Aorta (tissue), 5 donors: Measurements from ENCODE around the gene ZNF580. TPM values are rescaled to one million over a fixed set of nuclear protein-coding genes. Genes with fewer than 3 reads are reported as not detected.
A peak's percentile ranks its signal among the peaks of the same experiment; 100 is the strongest.

Experiments
- ATAC-seq: fragments of 200-7000 bp; cut with Tn5 transposase; one replicate; pipeline ENCODE4 v1.9.1; 2022; ENCODE audit warnings: moderate library complexity; ENCODE audit not compliant: low FRiP score
- DNase-seq, 2 donors: peaks; one replicate each; pipeline ENCODE4 v3.0.0-alpha.2; 2020
- H3K27ac ChIP-seq, 2 donors: one replicate each; pipeline ENCODE4 v1.5.1; 2013; ENCODE audit warnings: low read length in 2 of 2, mild to moderate bottlenecking in 2 of 2, moderate library complexity in 2 of 2, control low read depth in 1 of 2, inconsistent platforms in 1 of 2, low read depth in 1 of 2
- H3K27me3 ChIP-seq, 2 donors: one replicate each; pipeline ENCODE4 v1.6.1; 2013; ENCODE audit warnings: control low read depth in 1 of 2, low read length in 1 of 2, mild to moderate bottlenecking in 1 of 2, moderate library complexity in 1 of 2; ENCODE audit not compliant: insufficient read depth in 2 of 2, control insufficient read depth in 1 of 2
- H3K36me3 ChIP-seq, 2 donors: one replicate each; pipeline ENCODE4 v1.6.1; 2013; ENCODE audit warnings: control low read depth in 1 of 2, low read length in 1 of 2, mild to moderate bottlenecking in 1 of 2; ENCODE audit not compliant: insufficient read depth in 2 of 2, control insufficient read depth in 1 of 2
- H3K4me1 ChIP-seq, 2 donors: one replicate each; pipeline ENCODE4 v1.6.1; 2013; ENCODE audit warnings: low read length in 2 of 2, control low read depth in 1 of 2, mild to moderate bottlenecking in 1 of 2, moderate library complexity in 1 of 2; ENCODE audit not compliant: insufficient read depth in 2 of 2, control insufficient read depth in 1 of 2
- H3K4me3 ChIP-seq, 2 donors: one replicate each; pipeline ENCODE4 v1.5.1; 2013; ENCODE audit warnings: low read length in 2 of 2, control low read depth in 1 of 2, mild to moderate bottlenecking in 1 of 2
- H3K9me3 ChIP-seq: one replicate; pipeline ENCODE4 v1.6.1; 2013; ENCODE audit warnings: mild to moderate bottlenecking, low read length; ENCODE audit not compliant: control insufficient read depth
- WGBS, 2 donors: extraction: QIAGEN DNeasy Blood & Tissue Kit; methylation state at CpG; one replicate each; pipeline ENCODE4 v1.1.7; 2013; 5-methylcytosine and 5-hydroxymethylcytosine counted together
- intact Hi-C, 2 donors: fragments of 100-400 bp; cut with DNase I; formaldehyde crosslinking; loops; one replicate each; pipeline versions ENCODE4 v1.14.2 to v1.15.0; 2022
- polyA plus RNA-seq, 2 donors: library from polyadenylated mRNA; stranded (reverse); fragments of 200-250 nt; gene quantifications; one replicate each; pipeline ENCODE4 v1.2.3, GENCODE V29; 2013
- total RNA-seq, 2 donors: library from RNA; stranded (reverse); fragmentation: NEBNext Ultra II Directional; extraction: Animal tissue kit (Norgen Biotek cat#: 25700); gene quantifications; one replicate each; pipeline ENCODE4 v1.2.1, GENCODE V29; 2021
- donor health status: healthy with polysubstance abuse.
- donor health status: Bipolar disorder and iron deficiency.
- donor health status: DM: no; HTN: no; CAD: no.
- donor health status: DM: no; HTN: no; CAD: no.
- donor health status: DM: yes; HTN: yes; CAD: no.

ZNF580 gene
- total and polyA plus RNA-seq, 4 donors: 13.3 to 79.6 (median 43.3) TPM

- DNase-seq (peak; percentile 40 to 70), ATAC-seq (no peak)
- Histone ChIP-seq H3K9me3 (no peaks in the 10 kb centered on the region), H3K4me3 (no peak overlapping the region), H3K36me3 (peaks cover 0 to 19% of the 10 kb centered on the region in 2 donors), H3K27ac (no peak overlapping the region), H3K4me1 (no peaks in the 10 kb centered on the region), H3K27me3 (no peaks in the 10 kb centered on the region)
- 90 to 91% methylated on average over 22 of the region's 22 CpGs for WGBS, 2 donors
- intact Hi-C loops: no loop called here
Observed at GRCh38 chr19:55687281-55688201, 46.7 kb downstream of the ZNF580 start.

- H3K27ac ChIP-seq: no peak overlapping the region
- no peaks in the 10 kb centered on the region for H3K4me1 ChIP-seq
- DNase-seq: peak; percentile 33 to 61
- H3K4me3 ChIP-seq: no peak overlapping the region
- no peaks in the 10 kb centered on the region for H3K27me3 ChIP-seq
- intact Hi-C loops: no loop called here
- peaks cover 0 to 19% of the 10 kb centered on the region in 2 donors for H3K36me3 ChIP-seq
- ATAC-seq: no peak
- H3K9me3 ChIP-seq: no peaks in the 10 kb centered on the region
- 78 to 79% methylated on average over 27 of the region's 27 CpGs for WGBS, 2 donors
Observed at GRCh38 chr19:55688422-55689218, 47.8 kb downstream of the ZNF580 start.

GRCh38 chr19:55689411-55690108 lies 48.8 kb downstream of the ZNF580 start:
- Histone ChIP-seq H3K4me1 (no peaks in the 10 kb centered on the region), H3K27ac (no peak overlapping the region), H3K4me3 (no peak overlapping the region), H3K27me3 (no peaks in the 10 kb centered on the region), H3K36me3 (peaks cover 0 to 19% of the 10 kb centered on the region in 2 donors), H3K9me3 (no peaks in the 10 kb centered on the region)
- intact Hi-C loops: no loop called here
- DNase-seq: peak; percentile 33 to 70
- 92 to 93% methylated on average over 35 of the region's 35 CpGs for WGBS, 2 donors
- no peak for ATAC-seq

DNA sequence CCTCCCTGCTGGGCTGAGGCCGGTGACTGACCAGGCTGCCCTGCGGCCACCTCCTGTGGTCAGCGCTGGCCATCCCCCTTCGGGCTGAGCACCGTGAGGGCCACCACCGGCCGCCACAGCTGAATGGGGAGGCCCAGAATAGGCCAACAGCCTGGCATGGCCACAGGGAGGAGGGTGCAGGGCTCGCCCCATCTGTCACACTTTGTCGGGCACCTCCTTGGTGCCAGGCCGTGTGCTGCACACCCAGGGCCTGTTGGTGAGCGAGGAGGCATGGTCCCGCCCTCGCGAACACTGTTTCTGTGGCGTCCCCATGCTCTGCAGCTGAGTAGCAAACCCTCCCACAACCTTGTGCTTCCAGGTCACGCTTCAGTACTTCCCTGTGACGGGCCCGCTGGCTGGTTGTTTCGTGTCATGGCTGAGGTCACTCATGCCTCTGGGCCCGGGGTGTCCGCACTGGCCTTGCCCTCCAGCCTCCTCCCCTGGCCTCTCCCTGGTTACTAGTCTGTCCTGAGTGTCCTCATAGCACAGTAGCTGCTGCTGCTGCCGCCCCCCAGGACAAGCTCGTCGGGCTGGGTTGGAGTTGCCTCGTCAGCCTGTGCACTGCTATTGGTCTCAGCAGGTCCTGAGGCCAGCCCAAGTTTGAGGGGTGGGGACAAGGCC lies 49.4 kb downstream of the ZNF580 start:
- ATAC-seq (no peak), DNase-seq (no peak)
- WGBS, 2 donors: 92 to 94% methylated on average over 25 of the region's 25 CpGs
- Histone ChIP-seq H3K4me3 (no peak overlapping the region), H3K9me3 (no peaks in the 10 kb centered on the region), H3K4me1 (no peaks in the 10 kb centered on the region), H3K36me3 (peaks cover 3 to 19% of the 10 kb centered on the region in 2 donors), H3K27ac (no peak overlapping the region), H3K27me3 (no peaks in the 10 kb centered on the region)
- intact Hi-C loops: no loop called here

DNA sequence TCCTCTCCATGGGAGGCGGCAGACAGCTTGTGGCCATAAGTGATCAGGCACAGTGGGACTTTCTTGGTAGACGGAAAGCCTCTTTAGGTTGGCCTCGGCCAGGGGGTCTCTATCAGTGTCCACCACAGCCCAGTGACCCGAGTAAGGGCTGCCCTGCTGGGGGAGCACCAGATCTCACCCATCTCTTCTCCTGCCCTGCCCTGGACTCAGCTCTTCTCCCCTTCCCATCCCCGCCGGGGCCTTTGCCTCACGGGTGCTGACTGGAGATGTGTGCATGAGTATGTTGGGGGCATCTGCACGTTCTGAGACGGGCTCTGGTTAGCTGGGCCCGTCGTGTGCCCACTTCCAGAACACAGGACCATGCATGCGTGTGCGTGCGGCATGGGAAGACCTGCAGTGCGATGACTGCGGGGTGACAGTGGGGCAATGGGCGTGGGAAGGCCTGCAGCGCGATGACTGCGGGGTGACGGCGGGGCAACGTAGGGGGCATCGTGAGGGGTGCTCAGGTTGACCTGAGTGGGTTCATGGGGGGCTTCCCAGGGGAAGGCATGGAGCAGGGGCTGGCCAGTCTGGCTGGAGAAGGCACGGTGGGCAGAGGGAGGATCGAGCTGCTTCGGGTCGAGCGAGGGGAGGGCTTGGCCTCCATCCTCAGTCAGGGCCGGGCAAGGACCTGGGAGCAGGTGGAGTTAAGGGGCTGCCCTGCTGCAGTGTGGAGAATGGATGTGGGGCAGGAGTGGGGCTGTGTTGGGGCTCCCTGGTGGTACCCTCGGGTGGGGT lies 50.2 kb downstream of the ZNF580 start:
- no peaks in the 10 kb centered on the region for H3K9me3 ChIP-seq
- no peaks in the 10 kb centered on the region for H3K27me3 ChIP-seq
- H3K27ac ChIP-seq: no peak overlapping the region
- no peak overlapping the region for H3K4me3 ChIP-seq
- 93% methylated on average over 31 of the region's 31 CpGs for WGBS, 2 donors
- peak in 1 of 2 donors; percentile 65 for DNase-seq
- no peaks in the 10 kb centered on the region for H3K4me1 ChIP-seq
- intact Hi-C loops: no loop called here
- ATAC-seq: no peak
- peaks cover 5 to 19% of the 10 kb centered on the region in 2 donors for H3K36me3 ChIP-seq

- 91 to 93% methylated on average over 30 to 31 of the region's 31 CpGs for WGBS, 2 donors
- DNase-seq (peak in 1 of 2 donors; percentile 60), ATAC-seq (no peak)
- H3K27ac ChIP-seq: no peak overlapping the region
- H3K9me3 ChIP-seq: no peaks in the 10 kb centered on the region
- H3K4me3 ChIP-seq: no peak overlapping the region
- H3K36me3 ChIP-seq: peaks cover 5 to 23% of the 10 kb centered on the region in 2 donors
- intact Hi-C loops: no loop called here
- no peaks in the 10 kb centered on the region for H3K27me3 ChIP-seq
- no peaks in the 10 kb centered on the region for H3K4me1 ChIP-seq
Observed at GRCh38 chr19:55691561-55692481, 51.0 kb downstream of the ZNF580 start.

DNA sequence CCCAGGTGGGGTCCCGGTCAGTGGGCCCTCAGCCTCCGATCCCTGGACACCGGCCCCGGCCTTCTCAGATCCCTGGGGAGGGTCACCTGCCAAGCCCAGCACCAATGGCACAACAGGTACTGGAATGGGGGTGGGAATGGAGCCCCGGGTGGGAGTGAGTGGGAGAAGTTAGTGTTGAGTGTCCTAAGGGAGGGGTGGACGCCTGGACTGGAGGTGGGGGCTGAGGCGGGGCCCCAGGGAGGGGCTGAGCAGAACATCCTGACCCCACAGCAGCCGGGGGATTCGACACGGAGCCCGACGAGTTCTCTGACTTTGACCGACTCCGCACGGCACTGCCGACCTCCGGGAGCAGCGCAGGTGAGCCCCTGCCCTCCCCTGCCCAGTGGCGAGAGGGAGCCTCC lies 51.9 kb downstream of the ZNF580 start:
- Histone ChIP-seq H3K4me1 (no peaks in the 10 kb centered on the region), H3K27me3 (no peaks in the 10 kb centered on the region), H3K4me3 (no peak overlapping the region), H3K27ac (no peak overlapping the region), H3K36me3 (peaks cover 5 to 23% of the 10 kb centered on the region in 2 donors), H3K9me3 (no peaks in the 10 kb centered on the region)
- 90 to 94% methylated on average over 19 of the region's 19 CpGs for WGBS, 2 donors
- DNase-seq: peak in 1 of 2 donors; percentile 75
- intact Hi-C loops: no loop called here
- no peak for ATAC-seq
